AG04449 (cell line): ENCODE results near the gene CLK4.

ENCODE experiments used
- CTCF ChIA-PET: fragments of 350-600 bp; formaldehyde crosslinking; extraction: SDS; loops from one replicate; lab custom pipeline; 2021; ENCODE audit warnings: antibody characterized with exemption; lab: Yijun Ruan, JAX
- POLR2A ChIA-PET: fragments of 400-600, 350-600 bp; formaldehyde crosslinking; extraction: SDS; loops from one replicate; lab custom pipeline; 2020; ENCODE audit warnings: antibody characterized with exemption, inconsistent platforms; lab: Yijun Ruan, JAX
- DNase-seq: peaks from one replicate; pipeline ENCODE4 v3.0.0-alpha.2; 2010; ENCODE audit warnings: low read depth, low spot score
- H3K4me3 ChIP-seq: 2 replicates; pipeline ENCODE4 v1.5.1; 2011; ENCODE audit warnings: low read depth, mild to moderate bottlenecking, control low read depth, low read length
- CTCF ChIP-seq: IDR thresholded peaks from one replicate; pipeline ENCODE4 v1.5.1; 2011; ENCODE audit warnings: mild to moderate bottlenecking, moderate library complexity, low read length, control low read depth, inconsistent platforms; ENCODE audit not compliant: insufficient read depth; ENCODE audit errors: missing control alignments

The CLK4 gene

GRCh38 chr5:178569485-178569884 is 57.4 kb downstream of the CLK4 start:
- TF ChIP-seq CTCF: no peak
- ChIA-PET POLR2A (no interaction called here), CTCF (no interaction called here)
- no peak overlapping the region for H3K4me3 ChIP-seq
- no peak for DNase-seq

DNA sequence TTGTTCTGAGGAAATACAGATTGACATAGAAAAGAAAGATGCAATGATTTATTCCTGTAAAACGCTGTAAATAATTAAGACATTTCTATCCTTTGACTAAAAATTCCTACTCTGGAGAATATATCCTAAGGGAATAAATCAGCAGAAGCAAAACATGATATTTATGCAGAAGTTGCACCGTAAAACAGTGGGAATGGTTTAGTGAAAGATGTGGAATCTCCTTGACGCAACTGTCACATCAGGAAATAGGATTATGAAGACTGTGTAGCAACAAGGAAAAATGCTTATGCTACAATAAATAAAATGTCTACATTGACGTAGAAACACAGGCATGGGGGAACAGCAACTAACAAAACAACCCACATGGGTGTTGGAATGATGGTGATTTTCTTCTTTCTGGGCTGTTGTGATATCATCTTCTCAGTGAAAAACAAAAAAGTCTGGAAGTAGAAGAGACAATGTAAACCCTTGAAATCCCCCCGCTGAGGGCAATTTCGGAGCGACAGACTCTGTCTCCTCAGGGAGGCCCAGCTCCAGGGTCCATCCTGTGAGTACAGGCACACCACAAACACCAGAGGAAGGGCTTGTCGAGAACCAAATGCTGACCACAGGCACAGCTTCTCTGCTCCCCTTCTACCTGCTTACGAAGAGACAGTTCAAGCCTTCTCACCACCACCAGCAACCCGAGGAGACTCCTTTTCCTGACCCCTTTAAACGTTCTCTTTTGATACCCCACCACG is 61.9 kb downstream of the CLK4 start:
- POLR2A ChIA-PET: no interaction called here
- no peak for DNase-seq
- no peak overlapping the region for H3K4me3 ChIP-seq
- CTCF ChIA-PET: no interaction called here
- TF ChIP-seq CTCF: no peak

DNA sequence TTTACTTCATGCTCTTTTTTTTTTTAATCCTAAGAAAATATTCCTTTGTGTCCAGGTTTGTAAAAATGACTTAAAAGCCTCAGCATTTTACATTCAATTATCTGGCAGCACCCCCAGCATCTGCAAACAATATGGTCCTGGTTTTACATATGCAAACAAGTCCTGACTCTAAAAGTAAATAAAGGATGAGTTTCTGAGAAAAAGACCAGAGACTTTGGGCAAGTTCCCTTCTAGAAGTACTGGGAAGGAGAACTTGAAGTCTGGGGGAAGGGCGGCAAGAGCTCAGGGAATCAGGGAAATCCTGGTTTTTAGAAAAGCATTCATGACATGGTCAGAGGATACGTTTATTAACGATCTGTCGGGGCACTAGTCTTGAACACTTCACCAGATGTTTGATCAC is 62.5 kb downstream of the CLK4 start:
- H3K4me3 ChIP-seq: no peak overlapping the region
- no peak for DNase-seq
- CTCF ChIA-PET: no interaction called here
- no peak for TF ChIP-seq CTCF
- POLR2A ChIA-PET: no interaction called here

DNA sequence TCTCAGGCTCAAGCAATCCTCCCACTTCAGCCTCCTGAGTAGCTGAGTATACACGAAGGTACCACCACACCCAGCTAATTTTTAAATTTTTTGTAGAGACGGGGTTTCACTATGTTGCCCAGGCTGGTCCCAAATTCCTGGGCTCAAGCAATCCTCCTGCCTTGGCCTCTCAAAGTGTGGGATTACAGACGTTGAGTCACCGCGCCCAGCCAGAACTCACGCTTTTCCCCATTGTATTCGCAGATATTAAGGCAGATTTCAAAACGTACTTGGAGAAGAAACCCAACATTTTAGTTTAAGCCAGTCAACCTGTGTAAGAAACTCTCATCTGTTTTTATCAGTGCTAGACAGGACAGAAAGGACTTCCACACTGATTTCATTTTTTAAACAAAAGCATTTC is 63.2 kb downstream of the CLK4 start:
- no peak overlapping the region for H3K4me3 ChIP-seq
- ChIA-PET CTCF (no interaction called here), POLR2A (no interaction called here)
- TF ChIP-seq CTCF: no peak
- no peak for DNase-seq

- POLR2A ChIA-PET: interaction anchor here (0.7 kb wide), 1 partner anchor 300 kb away, joined by 3 read pairs; no protein-coding TSS in a partner anchor
- DNase-seq: no peak
- no peak overlapping the region for H3K4me3 ChIP-seq
- CTCF ChIA-PET: no interaction called here
- TF ChIP-seq CTCF: no peak
Measured at GRCh38 chr5:178561746-178562264, 65.0 kb downstream of the CLK4 start.

GRCh38 chr5:178560911-178561310 is 65.9 kb downstream of the CLK4 start:
- no peak for TF ChIP-seq CTCF
- H3K4me3 ChIP-seq: no peak overlapping the region
- DNase-seq: no peak
- ChIA-PET POLR2A (no interaction called here), CTCF (no interaction called here)
